OCI-LY7 (cell line): ENCODE results near the gene RIOK3. TPM values are rescaled to one million over a fixed set of nuclear protein-coding genes. Genes with fewer than 3 reads are reported as not detected.

Experiments
- BruUV-seq: library from RNA; stranded (reverse); fragments of 400-500 nt; replicated peaks from 2 replicates; lab custom pipeline; 2021; lab: Mats Ljungman, UMichigan
- CTCF ChIA-PET: fragments of 300-600 bp; sonication (Branson Sonifier 250); formaldehyde crosslinking; loops from one replicate; lab custom pipeline; 2022; ENCODE audit warnings: antibody characterized with exemption; ENCODE audit not compliant: unreplicated experiment; lab: Charles Lee
- POLR2A ChIA-PET: fragments of 300-600 bp; sonication (Branson Sonifier 250); formaldehyde crosslinking; loops from one replicate; lab custom pipeline; 2022; ENCODE audit warnings: antibody characterized with exemption; lab: Charles Lee
- DNase-seq: peaks from one replicate; pipeline ENCODE4 v3.0.0-alpha.2; 2015; ENCODE audit warnings: low spot score
- H2AFZ ChIP-seq: fragments of 200-600 bp; sonication (generic), shearing (Covaris generic); 2 replicates; pipeline ENCODE4 v1.6.1; 2014; ENCODE audit warnings: mild to moderate bottlenecking, antibody characterized with exemption, low read length, moderate library complexity
- H3K27ac ChIP-seq: fragments of 200-600 bp; sonication (generic); 2 replicates; pipeline ENCODE4 v1.5.1; 2014; ENCODE audit warnings: mixed run types, low read depth, mild to moderate bottlenecking, moderate library complexity, low read length, inconsistent platforms; ENCODE audit not compliant: poor library complexity, severe bottlenecking
- H3K36me3 ChIP-seq: fragments of 200-600 bp; sonication (generic); 2 replicates; pipeline ENCODE4 v1.6.1; 2014; ENCODE audit warnings: mild to moderate bottlenecking, antibody characterized with exemption, low read length, moderate library complexity, mixed read lengths; ENCODE audit not compliant: insufficient read depth
- H3K4me1 ChIP-seq: fragments of 200-600 bp; sonication (generic); 2 replicates; pipeline ENCODE4 v1.5.1; 2014; ENCODE audit warnings: mild to moderate bottlenecking, low read length; ENCODE audit not compliant: insufficient read depth, poor library complexity, severe bottlenecking
- H3K4me2 ChIP-seq: fragments of 200-600 bp; sonication (generic); 2 replicates; pipeline ENCODE4 v1.6.1; 2014; ENCODE audit warnings: mild to moderate bottlenecking, low read length
- H3K4me3 ChIP-seq: fragments of 200-600 bp; sonication (generic); 2 replicates; pipeline ENCODE4 v1.5.1; 2014; ENCODE audit warnings: mild to moderate bottlenecking, low read depth, low read length; ENCODE audit not compliant: poor library complexity, severe bottlenecking
- H3K79me2 ChIP-seq: fragments of 200-600 bp; sonication (generic); 2 replicates; pipeline ENCODE4 v1.6.1; 2016; ENCODE audit warnings: low read depth, mild to moderate bottlenecking, low read length, moderate library complexity, mixed read lengths; ENCODE audit not compliant: insufficient read depth
- H3K9me2 ChIP-seq: fragments of 200-600 bp; sonication (generic); 2 replicates; pipeline ENCODE4 v1.6.1; 2016; ENCODE audit warnings: mild to moderate bottlenecking, low read length, mixed read lengths; ENCODE audit not compliant: insufficient read depth
- H3K9me3 ChIP-seq: fragments of 200-600 bp; sonication (generic); 2 replicates; pipeline ENCODE4 v1.6.1; 2014; ENCODE audit warnings: mild to moderate bottlenecking, mixed run types, low read length, mixed read lengths
- H4K20me1 ChIP-seq: fragments of 200-600 bp; sonication (generic); 2 replicates; pipeline ENCODE4 v1.6.1; 2014; ENCODE audit warnings: mild to moderate bottlenecking, antibody characterized with exemption, low read length, moderate library complexity, mixed read lengths; ENCODE audit not compliant: insufficient read depth
- CTCF ChIP-seq: fragments of 200-600 bp; sonication (generic); conservative IDR thresholded peaks from 2 replicates; pipeline ENCODE4 v1.5.1; 2014; ENCODE audit warnings: mild to moderate bottlenecking, antibody characterized with exemption, low read length, moderate library complexity, mixed read lengths
- EZH2phosphoT487 ChIP-seq: fragments of 200-600 bp; sonication (generic); IDR thresholded peaks from 2 replicates; pipeline ENCODE4 v1.6.1; 2018; ENCODE audit warnings: low read depth, borderline replicate concordance, mild to moderate bottlenecking, mixed run types, antibody characterized with exemption, low read length, moderate library complexity, mixed read lengths
- intact Hi-C: fragments of 100-400 bp; cut with micrococcal nuclease; formaldehyde crosslinking; loops from one replicate; pipeline ENCODE4 v1.10.0; 2022; ENCODE audit not compliant: unreplicated experiment
- small RNA-seq: library from RNA; depleted of rRNA; stranded (forward); fragments of <200 nt; gene quantifications from one replicate; pipeline ENCODE3, GENCODE V24; 2014
- total RNA-seq, 2 experiments: library from RNA; depleted of rRNA in 1 of 2; stranded (reverse); fragments of >200 nt in 1 of 2; shearing (Covaris generic) in 1 of 2; gene quantifications; 2 replicates each; pipeline ENCODE4 v1.2.3, GENCODE V29; 2014 to 2022

Gene RIOK3
- total RNA-seq, 2 experiments from 2014 or later = 26.6 to 52.4 TPM

GRCh38 chr18:23531912-23532311 lies 78.8 kb downstream of the RIOK3 start:
- H3K4me3 ChIP-seq = no peak overlapping the region
- no peak for DNase-seq
- H3K4me2 ChIP-seq = no peak overlapping the region
- no peaks in the 10 kb centered on the region for H3K9me2 ChIP-seq
- no TSS peak for BruUV-seq
- ChIA-PET CTCF (no interaction called here), POLR2A (interaction anchor here (0.5 kb wide), 1 partner anchor 561 kb away, joined by 3 read pairs; no protein-coding TSS in a partner anchor)
- no peaks in the 10 kb centered on the region for H3K9me3 ChIP-seq
- intact Hi-C loops = no loop called here
- no peaks in the 10 kb centered on the region for H3K4me1 ChIP-seq
- H3K79me2 ChIP-seq = no peaks in the 10 kb centered on the region
- H4K20me1 ChIP-seq = no peaks in the 10 kb centered on the region
- peaks cover 99% of the 10 kb centered on the region for H3K36me3 ChIP-seq
- H2AFZ ChIP-seq = no peak overlapping the region
- no peak overlapping the region for H3K27ac ChIP-seq
- TF ChIP-seq CTCF (no peak), EZH2phosphoT487 (no peak)

Small RNA genes lying within 50 kb of the gene (small RNA-seq; reads per million reads assigned to genes)
- not detected for gene AC026634.1
- not detected for gene RF00019

Other genes starting within 250 kb of the RIOK3 start
- gene RMC1, start 50.2 kb downstream of the RIOK3 start, total RNA-seq (2014; rRNA removed; shearing (Covaris generic)) = 28.4 and 32.8 TPM in 2 replicates
- gene RMC1, start 50.2 kb downstream of the RIOK3 start, total RNA-seq (2022) = 36.2 and 41.5 TPM in 2 replicates
- 22.3 and 26.0 TPM in 2 replicates for gene NPC1, start 133.2 kb downstream of the RIOK3 start, total RNA-seq (2014; rRNA removed; shearing (Covaris generic))
- 38.9 and 40.7 TPM in 2 replicates for gene NPC1, start 133.2 kb downstream of the RIOK3 start, total RNA-seq (2022)
- not detected in 2 replicates for gene ANKRD29, start 209.6 kb downstream of the RIOK3 start, total RNA-seq (2014; rRNA removed; shearing (Covaris generic))
- not detected in 2 replicates for gene ANKRD29, start 209.6 kb downstream of the RIOK3 start, total RNA-seq (2022)
- gene LAMA3, start 236.2 kb downstream of the RIOK3 start, total RNA-seq (2014; rRNA removed; shearing (Covaris generic)) = 0.16 and 0.21 TPM in 2 replicates
- 1.2 and 1.6 TPM in 2 replicates for gene LAMA3, start 236.2 kb downstream of the RIOK3 start, total RNA-seq (2022)